ENCODE data around the gene RXRB.

Gene RXRB

GRCh38 chr6:33206864-33207551 lies 6.5 kb upstream of the RXRB start:
- no peak for DNase-seq (ENCODE audit: low spot score)
- TF ChIP-seq CTCF (IDR thresholded peaks at IDR 0.05; ENCODE audit: borderline replicate concordance, control extremely low read depth, extremely low read depth, insufficient read depth, missing control alignments) = no peak
- in situ Hi-C loops (cut with MboI; ENCODE audit: low sequenced_read_pairs, unreplicated experiment) = no loop called here

- no peak for TF ChIP-seq CTCF (IDR thresholded peaks at IDR 0.05; ENCODE audit: borderline replicate concordance, control extremely low read depth, extremely low read depth, insufficient read depth, missing control alignments)
- DNase-seq (ENCODE audit: low spot score) = no peak
- in situ Hi-C loops (cut with MboI; ENCODE audit: low sequenced_read_pairs, unreplicated experiment) = no loop called here
These were observed 5.8 kb upstream of the RXRB start for GRCh38 chr6:33206027-33206863.

- TF ChIP-seq CTCF (IDR thresholded peaks at IDR 0.05; ENCODE audit: borderline replicate concordance, control extremely low read depth, extremely low read depth, insufficient read depth, missing control alignments) = peak; percentile 29
- DNase-seq (ENCODE audit: low spot score) = no peak
- in situ Hi-C loops (cut with MboI; ENCODE audit: low sequenced_read_pairs, unreplicated experiment) = no loop called here
These were observed 4.9 kb upstream of the RXRB start for GRCh38 chr6:33205191-33206026.

- peak; percentile 96 for DNase-seq (ENCODE audit: low spot score)
- no peak for TF ChIP-seq CTCF (IDR thresholded peaks at IDR 0.05; ENCODE audit: borderline replicate concordance, control extremely low read depth, extremely low read depth, insufficient read depth, missing control alignments)
- in situ Hi-C loops (cut with MboI; ENCODE audit: low sequenced_read_pairs, unreplicated experiment) = no loop called here
These were observed 4.1 kb upstream of the RXRB start, which contains the start of gene HSD17B8 for GRCh38 chr6:33204415-33205190. TSS of gene HSD17B8 (plus strand) at chr6:33204655. CDS start at chr6:33204669, 14 bp downstream.

GRCh38 chr6:33204165-33204414 lies 3.6 kb upstream of the RXRB start:
- in situ Hi-C loops (cut with MboI; ENCODE audit: low sequenced_read_pairs, unreplicated experiment) = no loop called here
- no peak for DNase-seq (ENCODE audit: low spot score)
- no peak for TF ChIP-seq CTCF (IDR thresholded peaks at IDR 0.05; ENCODE audit: borderline replicate concordance, control extremely low read depth, extremely low read depth, insufficient read depth, missing control alignments)
